GM19438 (cell line): ENCODE measurements around the gene RENBP.
A peak's percentile ranks its signal among the peaks of the same experiment; 100 is the strongest.

Source experiments
- ATAC-seq: cut with Tn5 transposase; IDR thresholded peaks from one replicate; pipeline ENCODE4 v1.9.1; 2021; ENCODE audit warnings: low read depth; ENCODE audit not compliant: unreplicated experiment

RENBP gene

GRCh38 chrX:153903238-153903980, 41.0 kb downstream of the RENBP start:
- ATAC-seq = no peak

GRCh38 chrX:153902385-153902784, 42.1 kb downstream of the RENBP start:
- no peak for ATAC-seq

GRCh38 chrX:153901753-153902140, 42.7 kb downstream of the RENBP start:
- ATAC-seq = no peak

DNA sequence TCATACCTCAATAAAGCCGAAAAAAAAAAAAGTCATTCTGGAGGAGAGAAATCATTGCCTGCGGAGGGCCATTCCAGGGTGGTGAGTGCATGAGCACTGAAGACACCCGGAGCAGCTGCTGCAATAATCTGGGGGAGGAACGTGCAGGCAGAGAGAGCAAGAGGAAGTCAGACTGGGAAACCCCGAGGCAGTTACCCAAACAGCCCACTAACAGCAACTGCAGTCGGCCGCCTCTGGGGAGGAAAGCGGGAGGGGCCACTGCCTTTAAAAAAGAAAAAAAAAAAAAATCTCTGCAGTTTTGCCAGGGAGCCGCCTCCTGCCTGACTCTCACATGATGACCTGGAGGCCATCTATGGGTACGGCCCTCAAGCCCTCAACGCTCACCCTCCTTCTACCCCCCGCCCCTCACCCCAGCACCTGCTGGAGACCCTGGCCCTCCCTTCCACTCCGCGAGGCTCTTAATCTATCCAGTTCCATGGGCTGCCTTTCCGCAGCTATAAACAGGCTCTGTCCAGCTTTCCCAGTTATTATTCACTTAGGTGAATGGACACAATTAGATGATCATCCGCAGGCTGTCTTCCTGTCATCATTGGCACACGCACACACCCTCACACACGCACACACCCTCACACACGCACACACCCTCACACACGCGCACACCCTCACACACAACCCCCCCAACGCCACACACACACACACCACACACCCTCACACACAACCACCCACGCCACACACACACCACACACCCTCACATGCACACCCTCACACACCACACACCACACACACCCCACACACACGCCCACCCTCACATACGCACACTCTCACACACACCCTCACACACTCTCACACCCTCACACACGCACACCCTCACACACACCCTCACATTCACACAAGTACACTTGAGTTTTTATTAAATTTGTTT, 43.4 kb downstream of the RENBP start:
- ATAC-seq = peak; percentile 65

GRCh38 chrX:153897899-153898298, 46.5 kb downstream of the RENBP start:
- ATAC-seq = no peak

GRCh38 chrX:153889123-153889522, 55.3 kb downstream of the RENBP start:
- ATAC-seq = no peak

DNA sequence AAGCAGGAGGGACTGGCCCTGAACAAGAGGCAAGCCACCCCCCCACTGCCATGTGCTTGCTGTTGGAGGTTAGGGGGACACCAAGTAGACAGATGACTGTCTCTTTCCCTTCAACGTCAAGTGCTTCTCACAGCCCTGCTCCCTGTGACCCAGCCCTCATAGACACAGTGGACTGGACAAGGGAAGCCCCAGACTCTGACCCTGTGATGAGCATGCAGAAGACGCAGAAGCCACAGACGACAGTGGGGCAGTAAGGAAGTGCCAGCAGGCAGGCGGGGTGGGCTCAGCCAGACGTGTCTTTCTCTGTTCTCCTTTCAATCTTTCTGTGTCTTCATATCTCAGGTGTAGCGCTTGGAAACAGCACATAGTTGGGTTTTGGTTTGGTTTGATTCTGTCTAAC, 56.1 kb downstream of the RENBP start:
- no peak for ATAC-seq

GRCh38 chrX:153887385-153887784, 57.1 kb downstream of the RENBP start:
- no peak for ATAC-seq

GRCh38 chrX:153886915-153887314, 57.5 kb downstream of the RENBP start:
- no peak for ATAC-seq

DNA sequence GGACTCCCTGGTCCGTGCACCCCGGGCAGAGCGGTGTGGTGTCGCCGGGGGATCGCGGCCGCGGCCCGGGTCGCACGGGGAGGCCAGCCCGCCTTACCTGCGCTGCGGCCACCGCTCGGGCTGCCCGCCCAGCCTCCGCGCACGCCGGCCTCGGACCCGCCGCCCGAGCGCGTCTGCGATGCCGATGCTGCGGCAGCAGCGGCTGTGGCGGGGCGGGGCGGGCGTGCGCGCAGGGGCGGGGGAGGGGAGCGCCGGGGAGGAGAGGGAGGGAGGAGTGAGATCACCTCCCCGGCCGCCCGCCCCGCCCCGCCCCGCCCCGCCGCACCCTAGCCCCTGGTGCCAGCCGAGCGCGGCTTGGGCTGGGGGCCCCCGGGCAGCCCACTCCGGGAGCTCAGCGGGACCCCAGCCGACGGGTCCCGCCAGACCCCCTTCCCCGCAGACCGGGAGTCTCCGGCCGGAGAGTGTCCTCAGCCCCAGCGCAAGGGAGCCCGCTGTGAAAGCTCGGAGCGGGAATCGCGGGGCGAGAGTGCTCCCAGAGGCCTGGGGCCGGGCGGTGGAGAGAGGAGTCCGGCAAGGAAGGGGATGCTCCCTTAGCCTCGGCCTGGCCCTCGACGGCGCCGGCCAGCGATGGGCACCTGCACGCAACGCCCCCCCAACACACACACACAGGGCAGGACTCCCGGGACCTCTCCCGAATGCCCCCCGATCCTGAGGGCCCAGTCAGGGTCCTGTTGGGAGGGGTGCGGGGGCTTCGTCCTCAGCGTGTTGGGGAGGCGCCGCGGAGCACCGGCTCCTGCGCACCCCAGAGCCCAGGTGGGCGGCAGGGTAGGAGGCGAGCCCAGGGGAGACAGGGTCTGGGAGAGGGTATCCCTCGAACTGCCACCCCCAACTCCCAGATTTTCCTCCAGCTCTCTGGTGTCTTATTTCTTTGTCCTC, 58.2 kb downstream of the RENBP start, which contains the start of gene L1CAM:
Gene L1CAM, minus strand, starts transcription at position 206 of the 936 bp plus-strand sequence. CDS start 10,337 bp downstream, outside the sequence.
- no peak for ATAC-seq
